ENCODE measurements around the gene PPM1N. TPM values are rescaled to one million over a fixed set of nuclear protein-coding genes. Genes with fewer than 3 reads are reported as not detected.

Gene PPM1N
- total and polyA plus RNA-seq, 7 donors, result 1.2 to 4.2 (median 2.5) TPM

GRCh38 chr19:45471111-45471930 lies 26.9 kb upstream of the PPM1N start:
- TF ChIP-seq EP300 (IDR thresholded peaks at IDR 0.05) (no peak), CTCF (IDR thresholded peaks at IDR 0.05) (no peak), POLR2A (IDR thresholded peaks at IDR 0.05) (no peak), POLR2AphosphoS5 (IDR thresholded peaks at IDR 0.05) (no peak)
- no peak for DNase-seq
- H3K27me3 ChIP-seq, result no peaks in the 10 kb centered on the region
- H3K36me3 ChIP-seq, result no peaks in the 10 kb centered on the region
- WGBS, 2 donors, result 85 to 90% methylated on average over 16 of the region's 16 CpGs
- intact Hi-C loops (cut with DNase I), result no loop called here
- H3K4me1 ChIP-seq, result peaks cover 0 to 36% (median 30%) of the 10 kb centered on the region in 4 donors
- H3K9me3 ChIP-seq, result no peaks in the 10 kb centered on the region
- H3K27ac ChIP-seq, result no peak overlapping the region
- no peak overlapping the region for H3K4me3 ChIP-seq

GRCh38 chr19:45471931-45472562 lies 26.2 kb upstream of the PPM1N start:
- 49 to 56% methylated on average over 7 of the region's 7 CpGs for whole genome bisulfite sequencing, 2 donors
- intact Hi-C loops (cut with DNase I), result no loop called here
- no peak overlapping the region for H3K27ac ChIP-seq
- no peaks in the 10 kb centered on the region for H3K9me3 ChIP-seq
- H3K4me1 ChIP-seq, result peaks cover 0 to 34% (median 28%) of the 10 kb centered on the region in 4 donors
- DNase-seq, result no peak
- H3K36me3 ChIP-seq, result no peaks in the 10 kb centered on the region
- TF ChIP-seq CTCF (IDR thresholded peaks at IDR 0.05), result no peak
- TF ChIP-seq POLR2AphosphoS5 (IDR thresholded peaks at IDR 0.05), result no peak
- TF ChIP-seq EP300 (IDR thresholded peaks at IDR 0.05), result no peak
- no peak for TF ChIP-seq POLR2A (IDR thresholded peaks at IDR 0.05)
- H3K27me3 ChIP-seq, result no peaks in the 10 kb centered on the region
- no peak overlapping the region for H3K4me3 ChIP-seq

- no peak overlapping the region for H3K4me3 ChIP-seq
Observed at GRCh38 chr19:45472563-45473366, 25.5 kb upstream of the PPM1N start.

GRCh38 chr19:45473367-45473681 lies 24.9 kb upstream of the PPM1N start:
- 20 to 40% methylated on average over 5 of the region's 5 CpGs for WGBS, 2 donors
- H3K4me3 ChIP-seq, result no peak overlapping the region
- no peak for DNase-seq
- no peak overlapping the region for H3K27ac ChIP-seq
- no peaks in the 10 kb centered on the region for H3K36me3 ChIP-seq
- peaks cover 0 to 30% (median 26%) of the 10 kb centered on the region in 4 donors for H3K4me1 ChIP-seq
- intact Hi-C loops (cut with DNase I), result no loop called here
- TF ChIP-seq CTCF (IDR thresholded peaks at IDR 0.05), result no peak
- TF ChIP-seq EP300 (IDR thresholded peaks at IDR 0.05), result no peak
- no peak for TF ChIP-seq POLR2A (IDR thresholded peaks at IDR 0.05)
- no peak for TF ChIP-seq POLR2AphosphoS5 (IDR thresholded peaks at IDR 0.05)
- no peaks in the 10 kb centered on the region for H3K27me3 ChIP-seq
- no peaks in the 10 kb centered on the region for H3K9me3 ChIP-seq

More at GRCh38 chr19:45472563-45473366, 25.5 kb upstream of the PPM1N start:
- H3K36me3 ChIP-seq, result no peaks in the 10 kb centered on the region
- 20 to 28% methylated on average over 44 of the region's 44 CpGs for WGBS, 2 donors
- no peaks in the 10 kb centered on the region for H3K27me3 ChIP-seq
- DNase-seq, result no peak
- intact Hi-C loops (cut with DNase I), result no loop called here
- peaks cover 0 to 30% (median 27%) of the 10 kb centered on the region in 4 donors for H3K4me1 ChIP-seq
- no peak overlapping the region for H3K27ac ChIP-seq
- H3K9me3 ChIP-seq, result no peaks in the 10 kb centered on the region
- TF ChIP-seq EP300 (IDR thresholded peaks at IDR 0.05), result no peak
- no peak for TF ChIP-seq POLR2A (IDR thresholded peaks at IDR 0.05)
- TF ChIP-seq CTCF (IDR thresholded peaks at IDR 0.05), result no peak
- no peak for TF ChIP-seq POLR2AphosphoS5 (IDR thresholded peaks at IDR 0.05)
